ENCODE data around the gene COQ10B.

The COQ10B gene

DNA sequence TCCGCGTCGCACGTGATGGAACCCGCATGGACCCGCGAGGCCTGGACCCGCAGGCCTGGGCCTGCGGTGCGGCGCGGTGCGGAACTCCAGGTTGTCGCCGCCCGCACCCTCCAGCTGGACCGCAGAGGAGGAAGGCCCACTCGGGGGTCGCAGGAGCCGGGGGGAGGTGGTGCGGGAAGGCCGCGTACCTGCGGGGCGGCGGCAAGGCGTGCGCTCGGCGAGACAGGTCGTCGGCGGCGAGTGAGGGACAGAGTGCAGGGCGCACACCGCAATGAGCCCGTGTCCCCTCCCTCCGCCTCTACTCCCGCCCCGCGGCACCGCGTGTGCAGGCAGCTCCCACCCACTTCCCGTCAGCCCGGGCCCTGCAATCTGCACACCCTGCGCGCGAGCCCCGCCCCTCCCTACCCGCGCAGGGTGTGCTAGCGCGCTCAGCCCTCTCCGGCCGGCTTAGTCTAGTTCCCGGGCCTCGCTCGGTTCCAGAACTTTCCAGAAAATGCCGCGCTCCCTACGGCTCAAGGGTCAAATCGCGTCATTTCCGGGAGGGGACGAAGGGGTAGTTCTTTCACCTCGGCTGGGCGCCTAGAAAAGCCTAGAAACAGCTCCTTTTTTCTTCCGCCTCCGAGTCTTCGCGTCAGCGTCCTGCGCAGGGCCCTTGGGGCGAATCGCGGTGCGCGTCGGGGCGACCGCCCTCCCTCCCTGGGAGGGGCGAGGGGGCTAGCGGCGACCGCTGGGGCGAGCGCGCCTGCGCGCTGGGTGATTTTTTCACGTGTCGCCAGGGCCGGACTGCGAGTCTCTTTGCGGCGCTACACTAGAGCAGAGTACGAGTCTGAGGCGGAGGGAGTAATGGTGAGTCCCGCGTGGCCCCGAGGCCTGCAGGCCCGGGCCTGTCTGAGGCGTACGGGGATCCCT is 46.5 kb downstream of the COQ10B start, which contains the start of the genes HSPD1 and HSPE1:
TSS of gene HSPD1 (minus strand) at position 247 of the 909 bp plus-strand sequence. CDS start 992 bp downstream, outside the sequence.
TSS of gene HSPE1 (plus strand) at position 786 of the 909 bp plus-strand sequence. CDS start at position 844, 58 bp downstream.
- no peaks in the 10 kb centered on the region for H3K27me3 ChIP-seq (ENCODE audit: control insufficient read depth, insufficient read depth, low read length)
- peaks cover 12% of the 10 kb centered on the region for H3K36me3 ChIP-seq (ENCODE audit: control insufficient read depth, insufficient read depth, low read length)
- H3K4me1 ChIP-seq (ENCODE audit: control insufficient read depth, insufficient read depth, low read length) = 0 out of 2 replicates have a peak, but pooled peaks cover 1% of the 10 kb centered on the region
- no peak within 1 kb of the TSS for H3K27ac ChIP-seq (ENCODE audit: low read length)
- H3K9me3 ChIP-seq (ENCODE audit: control insufficient read depth, insufficient read depth, low read length) = no peaks in the 10 kb centered on the region
- WGBS (ENCODE audit: insufficient coverage, insufficient read length) = no CpG with 5 or more reads among the region's 104 CpGs
- DNase-seq (ENCODE audit: low read depth, low spot score) = peak; percentile 99
- peak within 1 kb of the TSS; percentile 93 for H3K4me3 ChIP-seq (ENCODE audit: low read length)

- Histone ChIP-seq H3K9me3 (ENCODE audit: control insufficient read depth, insufficient read depth, low read length) (no peaks in the 10 kb centered on the region), H3K4me3 (ENCODE audit: low read length) (peak overlapping the region; percentile 93), H3K27me3 (ENCODE audit: control insufficient read depth, insufficient read depth, low read length) (no peaks in the 10 kb centered on the region), H3K36me3 (ENCODE audit: control insufficient read depth, insufficient read depth, low read length) (peaks cover 9% of the 10 kb centered on the region), H3K4me1 (ENCODE audit: control insufficient read depth, insufficient read depth, low read length) (0 out of 2 replicates have a peak, but pooled peaks cover 1% of the 10 kb centered on the region), H3K27ac (ENCODE audit: low read length) (no peak overlapping the region)
- no peak for DNase-seq (ENCODE audit: low read depth, low spot score)
- WGBS (ENCODE audit: insufficient coverage, insufficient read length) = no CpG with 5 or more reads among the region's 30 CpGs
Measured at GRCh38 chr2:197500503-197501131, 47.3 kb downstream of the COQ10B start.

- no peak overlapping the region for H3K27ac ChIP-seq (ENCODE audit: low read length)
- no peaks in the 10 kb centered on the region for H3K9me3 ChIP-seq (ENCODE audit: control insufficient read depth, insufficient read depth, low read length)
- H3K4me3 ChIP-seq (ENCODE audit: low read length) = no peak overlapping the region
- H3K27me3 ChIP-seq (ENCODE audit: control insufficient read depth, insufficient read depth, low read length) = no peaks in the 10 kb centered on the region
- H3K36me3 ChIP-seq (ENCODE audit: control insufficient read depth, insufficient read depth, low read length) = peaks cover 6% of the 10 kb centered on the region
- H3K4me1 ChIP-seq (ENCODE audit: control insufficient read depth, insufficient read depth, low read length) = 0 out of 2 replicates have a peak, but pooled peaks cover 1% of the 10 kb centered on the region
- no CpG with 5 or more reads among the region's 4 CpGs for WGBS (ENCODE audit: insufficient coverage, insufficient read length)
- DNase-seq (ENCODE audit: low read depth, low spot score) = no peak
Measured at GRCh38 chr2:197502201-197502600, 48.8 kb downstream of the COQ10B start.

GRCh38 chr2:197502685-197503084 is 49.3 kb downstream of the COQ10B start:
- Histone ChIP-seq H3K4me1 (ENCODE audit: control insufficient read depth, insufficient read depth, low read length) (0 out of 2 replicates have a peak, but pooled peaks cover under 1% of the 10 kb centered on the region), H3K4me3 (ENCODE audit: low read length) (no peak overlapping the region), H3K27ac (ENCODE audit: low read length) (no peak overlapping the region), H3K36me3 (ENCODE audit: control insufficient read depth, insufficient read depth, low read length) (peaks cover 6% of the 10 kb centered on the region), H3K9me3 (ENCODE audit: control insufficient read depth, insufficient read depth, low read length) (no peaks in the 10 kb centered on the region), H3K27me3 (ENCODE audit: control insufficient read depth, insufficient read depth, low read length) (no peaks in the 10 kb centered on the region)
- DNase-seq (ENCODE audit: low read depth, low spot score) = no peak
- WGBS (ENCODE audit: insufficient coverage, insufficient read length) = no CpG with 5 or more reads among the region's 4 CpGs

- Histone ChIP-seq H3K9me3 (ENCODE audit: control insufficient read depth, insufficient read depth, low read length) (no peaks in the 10 kb centered on the region), H3K4me3 (ENCODE audit: low read length) (no peak overlapping the region), H3K27me3 (ENCODE audit: control insufficient read depth, insufficient read depth, low read length) (no peaks in the 10 kb centered on the region), H3K4me1 (ENCODE audit: control insufficient read depth, insufficient read depth, low read length) (no peaks in the 10 kb centered on the region), H3K27ac (ENCODE audit: low read length) (no peak overlapping the region), H3K36me3 (ENCODE audit: control insufficient read depth, insufficient read depth, low read length) (peaks cover 6% of the 10 kb centered on the region)
- no peak for DNase-seq (ENCODE audit: low read depth, low spot score)
- WGBS (ENCODE audit: insufficient coverage, insufficient read length) = no CpG with 5 or more reads among the region's 2 CpGs
Measured at GRCh38 chr2:197504000-197504399, 50.6 kb downstream of the COQ10B start.

- no peak overlapping the region for H3K4me3 ChIP-seq (ENCODE audit: low read length)
- peaks cover 6% of the 10 kb centered on the region for H3K36me3 ChIP-seq (ENCODE audit: control insufficient read depth, insufficient read depth, low read length)
- DNase-seq (ENCODE audit: low read depth, low spot score) = no peak
- H3K9me3 ChIP-seq (ENCODE audit: control insufficient read depth, insufficient read depth, low read length) = no peaks in the 10 kb centered on the region
- no CpG with 5 or more reads among the region's 6 CpGs for WGBS (ENCODE audit: insufficient coverage, insufficient read length)
- H3K27me3 ChIP-seq (ENCODE audit: control insufficient read depth, insufficient read depth, low read length) = no peaks in the 10 kb centered on the region
- H3K4me1 ChIP-seq (ENCODE audit: control insufficient read depth, insufficient read depth, low read length) = no peaks in the 10 kb centered on the region
- H3K27ac ChIP-seq (ENCODE audit: low read length) = no peak overlapping the region
Measured at GRCh38 chr2:197504512-197504911, 51.2 kb downstream of the COQ10B start.

GRCh38 chr2:197506658-197507057 is 53.3 kb downstream of the COQ10B start:
- no peak for DNase-seq (ENCODE audit: low read depth, low spot score)
- no peaks in the 10 kb centered on the region for H3K4me1 ChIP-seq (ENCODE audit: control insufficient read depth, insufficient read depth, low read length)
- no CpG with 5 or more reads among the region's 5 CpGs for WGBS (ENCODE audit: insufficient coverage, insufficient read length)
- H3K27me3 ChIP-seq (ENCODE audit: control insufficient read depth, insufficient read depth, low read length) = no peaks in the 10 kb centered on the region
- no peak overlapping the region for H3K4me3 ChIP-seq (ENCODE audit: low read length)
- H3K9me3 ChIP-seq (ENCODE audit: control insufficient read depth, insufficient read depth, low read length) = no peaks in the 10 kb centered on the region
- H3K27ac ChIP-seq (ENCODE audit: low read length) = no peak overlapping the region
- H3K36me3 ChIP-seq (ENCODE audit: control insufficient read depth, insufficient read depth, low read length) = peaks cover 6% of the 10 kb centered on the region

DNA sequence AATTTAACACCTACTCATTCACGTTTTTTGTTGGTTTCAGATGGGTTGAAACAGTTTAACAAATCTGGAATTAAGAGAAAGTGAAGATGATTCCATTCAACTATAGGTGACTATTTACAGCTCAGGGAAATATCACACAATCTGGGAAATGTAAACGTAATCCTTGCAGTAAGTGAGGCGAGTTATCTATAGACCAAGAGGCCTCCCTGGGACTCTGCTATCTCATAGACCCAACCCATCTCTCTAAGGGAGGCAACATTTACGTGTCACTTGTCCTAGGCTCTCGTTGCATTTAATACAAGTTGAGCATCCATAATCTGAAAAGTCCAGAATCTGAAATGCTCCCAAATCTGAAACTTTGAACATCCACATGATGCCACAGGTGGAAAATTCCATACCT is 60.6 kb downstream of the COQ10B start:
- Histone ChIP-seq H3K4me1 (ENCODE audit: control insufficient read depth, insufficient read depth, low read length) (no peaks in the 10 kb centered on the region; the same call in 1 of the 2 replicates), H3K27ac (ENCODE audit: low read length) (no peak overlapping the region), H3K36me3 (ENCODE audit: control insufficient read depth, insufficient read depth, low read length) (no peaks in the 10 kb centered on the region), H3K9me3 (ENCODE audit: control insufficient read depth, insufficient read depth, low read length) (no peaks in the 10 kb centered on the region), H3K27me3 (ENCODE audit: control insufficient read depth, insufficient read depth, low read length) (no peaks in the 10 kb centered on the region), H3K4me3 (ENCODE audit: low read length) (no peak overlapping the region)
- DNase-seq (ENCODE audit: low read depth, low spot score) = no peak
- no CpG with 5 or more reads among the region's 5 CpGs for WGBS (ENCODE audit: insufficient coverage, insufficient read length)

GRCh38 chr2:197514754-197515153 is 61.4 kb downstream of the COQ10B start:
- no peak for DNase-seq (ENCODE audit: low read depth, low spot score)

DNA sequence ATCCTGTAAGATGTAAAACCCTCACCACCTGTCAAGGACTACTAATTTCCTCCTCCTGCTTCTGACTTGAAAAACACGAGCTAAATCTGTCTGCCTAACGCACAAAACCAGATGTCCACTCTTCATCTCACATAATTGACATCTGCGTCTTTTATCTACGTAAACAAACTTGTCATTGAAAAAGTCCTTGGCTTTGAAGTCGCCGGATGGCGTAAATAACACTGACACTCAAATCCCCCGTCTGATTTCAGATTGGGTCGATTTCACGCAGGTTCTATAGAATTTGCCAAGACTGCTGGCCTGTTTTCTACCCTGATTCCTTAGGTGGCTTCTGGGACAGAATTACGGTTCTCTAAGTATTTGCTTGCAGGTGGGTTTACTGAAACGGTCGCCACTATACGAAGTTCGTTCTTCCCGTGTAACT is 62.0 kb downstream of the COQ10B start:
- Histone ChIP-seq H3K36me3 (ENCODE audit: control insufficient read depth, insufficient read depth, low read length) (no peaks in the 10 kb centered on the region), H3K4me3 (ENCODE audit: low read length) (peak overlapping the region; percentile 68; the same call in 1 of the 2 replicates), H3K27me3 (ENCODE audit: control insufficient read depth, insufficient read depth, low read length) (no peaks in the 10 kb centered on the region), H3K9me3 (ENCODE audit: control insufficient read depth, insufficient read depth, low read length) (no peaks in the 10 kb centered on the region), H3K27ac (ENCODE audit: low read length) (no peak overlapping the region), H3K4me1 (ENCODE audit: control insufficient read depth, insufficient read depth, low read length) (no peaks in the 10 kb centered on the region; the same call in 1 of the 2 replicates)
- no peak for DNase-seq (ENCODE audit: low read depth, low spot score)
- WGBS (ENCODE audit: insufficient coverage, insufficient read length) = no CpG with 5 or more reads among the region's 16 CpGs

More at GRCh38 chr2:197514754-197515153, 61.4 kb downstream of the COQ10B start:
- H3K36me3 ChIP-seq (ENCODE audit: control insufficient read depth, insufficient read depth, low read length) = no peaks in the 10 kb centered on the region
- H3K4me3 ChIP-seq (ENCODE audit: low read length) = no peak overlapping the region
- no CpG with 5 or more reads among the region's 3 CpGs for WGBS (ENCODE audit: insufficient coverage, insufficient read length)
- no peaks in the 10 kb centered on the region for H3K27me3 ChIP-seq (ENCODE audit: control insufficient read depth, insufficient read depth, low read length)
- H3K9me3 ChIP-seq (ENCODE audit: control insufficient read depth, insufficient read depth, low read length) = no peaks in the 10 kb centered on the region
- H3K4me1 ChIP-seq (ENCODE audit: control insufficient read depth, insufficient read depth, low read length) = no peaks in the 10 kb centered on the region; the same call in 1 of the 2 replicates
- H3K27ac ChIP-seq (ENCODE audit: low read length) = no peak overlapping the region
